HG03175 (cell line): ENCODE data around the gene DENR.
"Not testable (repeated sequence)": the region's sequence is repeated elsewhere in the genome, so short reads cannot be mapped to it uniquely, and the experiment has no call there.

Experiments
- ATAC-seq: cut with Tn5 transposase; IDR thresholded peaks from one replicate; pipeline ENCODE4 v1.9.1; 2021; ENCODE audit warnings: mild to moderate bottlenecking, moderate library complexity; ENCODE audit not compliant: unreplicated experiment

DENR gene

DNA sequence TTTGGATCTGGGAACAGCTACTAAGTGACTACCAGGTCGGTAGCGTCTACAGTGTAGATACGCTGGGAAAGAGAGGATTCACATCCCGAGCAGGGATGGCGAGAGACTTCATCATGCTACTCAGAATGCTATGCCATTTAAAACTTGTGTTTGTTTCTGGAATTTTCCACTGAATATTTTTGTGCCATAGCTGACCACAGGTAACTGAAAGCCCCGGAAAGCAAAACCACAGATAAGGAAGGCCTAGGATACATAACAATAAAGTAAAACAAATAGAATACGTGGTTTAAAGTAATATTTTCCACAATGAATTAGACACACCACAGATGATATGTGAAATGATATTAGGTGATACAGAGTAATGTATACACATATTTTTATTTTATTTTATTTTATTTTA is 14.1 kb upstream of the DENR start:
- ATAC-seq: no peak

GRCh38 chr12:122740351-122740750 is 12.3 kb upstream of the DENR start:
- no peak for ATAC-seq

DNA sequence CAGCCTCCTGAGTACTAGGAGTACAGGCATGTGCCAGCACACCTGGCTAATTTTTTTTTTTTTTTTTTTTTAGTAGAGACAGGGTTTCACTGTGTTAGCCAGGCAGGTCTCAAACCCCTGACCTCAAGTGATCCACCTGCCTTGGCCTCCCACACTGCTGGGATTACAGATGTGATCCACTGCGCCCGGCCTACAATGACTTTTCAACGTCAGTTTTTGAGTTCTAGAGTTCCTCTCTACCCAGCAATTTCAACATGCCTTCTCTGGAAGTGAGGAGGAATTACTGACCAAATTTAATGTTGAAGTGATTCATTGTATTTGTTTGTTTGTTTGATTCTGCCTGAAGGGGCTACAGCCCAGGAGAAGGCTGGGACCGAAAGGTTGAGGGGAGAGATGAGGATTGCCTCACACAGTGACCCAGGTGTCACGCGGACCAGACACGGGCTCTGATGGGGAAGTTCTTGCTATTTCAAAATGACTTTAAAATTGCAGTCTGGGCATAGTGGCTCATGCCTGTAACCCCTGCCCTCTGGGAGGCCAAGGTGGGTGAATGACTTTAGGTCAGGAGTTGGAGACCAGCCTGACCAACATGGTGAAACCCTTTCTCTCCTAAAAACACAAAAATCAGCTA is 8.6 kb upstream of the DENR start:
- no peak for ATAC-seq

DNA sequence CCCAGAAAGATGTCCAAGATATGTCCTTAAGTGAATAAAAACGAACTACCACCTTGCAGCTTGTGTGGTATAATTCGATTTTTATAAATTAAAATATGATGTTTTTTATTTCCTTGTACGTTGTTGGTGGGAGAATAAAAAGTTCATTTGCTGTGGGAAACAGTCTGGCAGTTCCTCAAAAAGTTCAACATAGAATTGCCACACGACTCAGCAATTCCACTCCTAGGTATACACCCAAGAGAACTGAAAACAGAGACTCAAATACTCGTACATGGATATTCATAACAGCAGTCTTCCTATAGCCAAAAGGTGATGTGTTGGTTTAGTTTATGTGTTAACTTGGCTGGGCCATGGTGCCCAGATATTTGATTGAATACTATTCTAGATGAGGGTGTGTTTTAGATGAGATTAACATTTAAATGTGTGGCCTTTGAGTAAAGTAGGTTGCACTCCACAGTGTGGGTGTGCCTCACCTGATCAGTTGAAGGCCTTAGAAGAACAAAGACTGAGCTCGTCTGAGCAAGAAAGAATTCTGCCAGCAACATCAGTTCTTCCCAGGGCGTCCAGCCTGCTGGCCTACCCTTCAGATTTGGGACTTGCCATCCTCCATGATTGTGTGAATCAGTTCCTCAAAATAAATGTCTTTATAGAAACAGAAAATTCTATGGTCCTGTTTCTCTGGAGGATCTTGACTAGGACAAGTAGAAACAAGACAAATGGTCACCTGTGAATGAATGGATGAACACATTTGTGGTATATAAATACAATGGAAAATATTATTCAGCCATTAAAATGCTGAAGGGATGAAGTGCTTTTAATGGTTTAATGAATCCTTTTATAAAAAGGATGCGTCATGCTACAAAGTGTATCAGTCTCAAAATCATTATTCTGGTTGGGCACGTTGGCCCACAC is 5.1 kb upstream of the DENR start:
- no peak for ATAC-seq

DNA sequence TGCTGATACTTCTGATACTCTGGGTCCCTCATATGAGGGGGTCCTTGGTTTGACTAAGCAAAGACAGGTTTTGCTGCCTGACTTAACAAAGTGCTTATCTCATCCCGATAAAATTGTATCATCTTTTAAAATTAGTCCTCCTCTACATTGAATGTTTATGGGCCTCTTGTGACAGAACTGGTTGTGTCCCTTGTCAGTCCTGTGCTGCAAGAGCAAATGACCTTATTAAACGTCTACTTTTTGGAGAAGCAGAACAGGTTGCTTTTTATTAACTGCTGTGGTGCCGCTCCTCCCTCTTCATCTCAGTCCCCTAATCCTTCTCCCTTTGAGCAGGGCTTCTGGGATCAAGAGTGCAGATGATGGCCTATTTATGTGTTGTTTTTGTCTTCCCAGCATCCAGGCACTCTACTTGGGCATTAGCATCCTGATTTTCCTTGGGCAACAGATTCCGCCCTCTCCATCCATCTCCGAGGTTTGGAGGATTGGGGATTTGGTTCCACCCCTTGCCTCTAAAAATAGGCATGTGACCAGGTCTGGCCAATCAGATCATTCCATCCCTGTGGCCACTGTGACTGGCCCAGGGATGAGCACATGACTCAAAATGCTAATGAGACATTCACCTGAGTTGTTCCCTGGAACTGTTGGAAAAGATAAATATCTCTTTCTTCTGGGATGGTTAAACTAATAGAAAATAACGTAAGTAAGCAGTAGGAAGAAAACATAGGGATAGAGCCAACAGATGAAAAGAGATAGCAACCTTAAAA is 2.9 kb upstream of the DENR start:
- no peak for ATAC-seq

DNA sequence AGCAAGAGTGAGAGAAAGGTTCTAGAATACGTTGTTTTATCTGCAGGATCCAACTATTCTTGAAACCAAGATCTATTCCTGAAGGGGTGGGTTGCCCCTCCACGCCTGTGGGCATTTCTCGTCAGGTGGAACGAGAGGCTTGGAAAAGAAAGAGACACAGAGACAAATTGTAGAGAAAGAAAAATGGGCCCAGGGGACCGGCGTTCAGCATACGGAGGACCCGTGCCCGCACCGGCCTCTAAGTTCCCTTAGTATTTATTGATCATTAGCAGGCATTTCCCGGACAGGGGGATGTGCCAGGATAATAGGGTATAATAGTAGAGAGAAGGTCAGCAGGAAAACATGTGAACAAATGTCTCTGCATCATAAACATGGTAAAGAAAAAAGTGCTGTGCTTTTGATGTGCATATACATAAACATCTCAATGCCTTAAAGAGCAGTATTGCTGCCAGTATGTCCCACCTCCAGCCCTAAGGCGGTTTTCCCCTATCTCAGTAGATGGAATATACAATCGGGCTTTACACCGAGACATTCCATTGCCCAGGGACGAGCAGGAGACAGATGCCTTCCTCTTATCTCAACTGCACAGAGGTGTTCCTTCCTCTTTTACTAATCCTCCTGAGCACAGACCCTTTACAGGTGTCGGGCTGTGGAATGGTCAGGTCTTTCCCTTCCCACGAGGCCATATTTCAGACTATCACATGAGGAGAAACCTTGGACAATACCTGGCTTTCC is 1.7 kb upstream of the DENR start:
- ATAC-seq: not testable (repeated sequence)

- ATAC-seq: no peak
Measured at GRCh38 chr12:122753319-122753650, 661 bp downstream of the DENR start.

DNA sequence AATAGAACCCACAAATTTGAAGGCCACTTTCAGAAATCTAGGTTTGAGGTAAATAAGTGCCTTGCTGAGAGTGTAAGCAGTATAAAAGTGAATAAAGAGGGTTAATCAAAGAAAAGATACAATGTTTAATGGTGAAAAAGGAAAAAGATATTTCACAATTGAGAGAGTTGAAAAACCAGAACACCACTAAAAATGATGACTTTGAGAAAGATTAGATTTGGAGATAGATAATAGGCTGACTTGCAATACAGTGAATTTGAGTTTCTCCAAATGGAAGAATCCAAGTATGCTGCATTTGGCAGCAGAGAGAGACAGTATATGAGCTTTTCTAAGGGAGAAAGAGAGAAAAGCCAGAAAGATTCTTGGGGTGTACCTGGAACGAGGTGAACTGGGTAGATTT is 2.2 kb downstream of the DENR start:
- ATAC-seq: no peak

DNA sequence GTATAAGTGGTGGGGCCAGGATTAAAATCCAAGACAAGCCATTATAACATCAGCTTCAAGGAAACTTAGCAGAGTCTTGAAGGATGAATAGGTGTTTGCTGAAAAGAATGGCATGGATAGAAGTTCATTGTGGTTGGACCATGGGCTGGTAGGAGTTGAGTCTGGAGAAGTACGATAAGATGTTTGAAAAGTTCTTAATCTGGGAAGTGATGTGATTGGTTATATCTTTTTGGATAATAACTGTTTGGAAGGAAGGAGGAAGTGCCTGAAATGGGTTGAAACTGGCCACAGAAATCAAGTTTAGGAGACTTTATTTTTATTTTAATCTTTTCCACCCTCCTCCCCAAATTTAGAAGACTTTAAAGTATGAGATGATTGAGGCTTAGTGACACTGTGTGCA is 4.9 kb downstream of the DENR start:
- no peak for ATAC-seq

DNA sequence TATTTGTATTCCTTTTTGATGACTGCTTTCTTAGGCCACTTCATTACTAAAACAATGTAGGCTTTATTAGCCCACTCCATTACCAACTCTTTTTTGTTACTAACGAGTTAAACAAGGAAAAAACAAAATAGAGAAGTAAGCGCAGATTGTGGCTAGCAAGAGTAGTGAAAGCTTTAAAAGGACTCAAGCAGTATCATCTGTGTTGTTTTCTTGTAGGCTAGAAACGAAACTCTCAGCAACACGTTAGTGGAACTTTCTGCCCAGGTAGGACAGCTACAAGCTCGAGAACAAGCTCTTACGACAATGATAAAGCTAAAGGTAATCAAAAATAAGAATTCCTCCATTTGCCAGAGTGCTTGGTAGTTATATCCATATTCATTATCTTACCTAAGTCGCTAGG is 32.9 kb downstream of the DENR start:
- ATAC-seq: no peak

DNA sequence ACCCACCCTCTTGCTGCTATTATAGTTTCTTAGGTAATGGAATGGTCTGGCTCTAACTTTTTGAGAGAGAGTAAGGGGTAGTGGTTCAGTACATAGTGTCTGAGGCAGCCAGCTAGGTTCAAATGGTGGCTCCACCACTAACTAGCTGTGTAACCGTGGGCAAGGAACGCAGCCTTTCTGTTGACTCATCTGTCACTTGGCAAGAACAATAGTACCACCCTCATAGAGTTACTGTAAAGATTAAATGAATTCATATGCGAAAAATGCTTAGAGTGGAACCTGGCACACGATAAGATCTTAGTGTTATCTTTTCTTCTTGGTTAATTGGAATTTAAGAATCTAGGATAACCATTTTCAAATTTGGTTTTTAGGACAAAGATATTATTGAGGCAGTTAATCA is 35.8 kb downstream of the DENR start:
- ATAC-seq: no peak

DNA sequence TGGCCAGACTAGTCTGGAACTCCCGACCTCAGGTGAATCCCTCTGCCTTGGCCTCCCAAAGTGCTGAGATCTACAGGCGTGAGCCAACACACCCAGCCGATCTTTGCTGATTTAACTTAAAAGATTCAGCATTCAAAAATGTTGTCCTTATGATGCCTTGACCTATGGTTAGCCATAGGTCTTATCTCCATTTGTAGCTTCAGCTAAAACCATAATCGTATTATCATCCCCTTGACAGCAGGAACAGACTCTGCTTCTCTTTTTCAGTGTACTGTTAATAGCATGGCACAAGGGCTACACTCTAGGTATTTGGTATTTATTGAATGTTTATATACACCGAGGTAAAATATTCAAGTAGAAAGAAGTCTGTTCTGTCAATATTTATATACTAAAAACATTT is 37.0 kb downstream of the DENR start:
- no peak for ATAC-seq

DNA sequence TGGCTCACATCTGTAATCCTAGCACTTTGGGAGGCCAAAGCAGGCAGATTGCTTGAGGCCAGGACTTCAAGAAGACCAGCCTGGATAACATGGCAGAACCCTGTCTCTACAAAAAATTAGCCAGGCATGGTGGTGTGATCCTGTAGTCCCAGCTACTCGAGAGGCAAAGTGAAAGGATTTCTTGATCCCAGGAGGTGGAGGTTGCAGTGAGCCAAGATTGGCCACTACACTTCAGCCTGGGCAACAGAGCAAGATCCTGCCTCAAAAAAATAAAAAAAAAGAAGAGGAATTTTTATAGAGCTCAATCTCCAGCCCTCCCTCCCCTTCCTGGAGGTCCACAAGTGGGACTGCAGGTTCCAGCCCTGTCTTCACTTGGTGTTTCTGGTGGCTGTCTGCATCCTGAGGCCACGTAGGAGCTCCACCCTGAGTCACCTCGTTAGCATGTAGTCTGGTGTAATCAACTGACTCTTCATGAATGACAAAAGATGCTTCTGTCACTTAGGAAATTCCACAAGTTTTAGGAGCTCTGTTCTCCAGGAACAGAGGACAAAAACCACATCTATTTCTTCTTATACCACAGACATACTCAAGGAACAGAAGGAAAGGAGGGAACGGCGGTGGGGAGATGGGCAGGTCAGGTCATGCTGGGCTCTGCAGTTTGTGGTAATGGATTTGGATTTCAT is 37.9 kb downstream of the DENR start:
- no peak for ATAC-seq

DNA sequence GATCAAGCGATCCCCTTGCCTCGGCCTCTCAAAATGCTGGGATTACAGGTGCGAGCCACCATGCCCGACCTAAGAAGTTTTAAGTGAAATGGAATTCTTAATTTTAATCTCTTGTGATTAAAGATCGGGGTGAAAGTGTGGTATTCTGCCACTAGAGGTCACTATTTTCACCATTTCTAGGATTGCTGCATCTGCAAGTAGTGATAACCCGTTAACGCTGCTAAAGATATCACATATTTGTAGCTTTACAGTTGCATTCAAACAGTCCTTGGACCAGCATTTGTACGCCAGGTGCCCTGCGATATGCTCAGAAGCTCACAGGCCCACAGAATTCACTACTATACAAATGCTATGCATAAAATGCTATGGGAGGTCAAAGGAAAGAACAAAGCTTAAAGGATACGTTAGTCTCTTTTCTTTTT is 41.1 kb downstream of the DENR start:
- ATAC-seq: no peak

GRCh38 chr12:122795807-122796206 is 43.2 kb downstream of the DENR start:
- ATAC-seq: no peak

GRCh38 chr12:122799641-122800243 is 47.1 kb downstream of the DENR start:
- ATAC-seq: no peak

DNA sequence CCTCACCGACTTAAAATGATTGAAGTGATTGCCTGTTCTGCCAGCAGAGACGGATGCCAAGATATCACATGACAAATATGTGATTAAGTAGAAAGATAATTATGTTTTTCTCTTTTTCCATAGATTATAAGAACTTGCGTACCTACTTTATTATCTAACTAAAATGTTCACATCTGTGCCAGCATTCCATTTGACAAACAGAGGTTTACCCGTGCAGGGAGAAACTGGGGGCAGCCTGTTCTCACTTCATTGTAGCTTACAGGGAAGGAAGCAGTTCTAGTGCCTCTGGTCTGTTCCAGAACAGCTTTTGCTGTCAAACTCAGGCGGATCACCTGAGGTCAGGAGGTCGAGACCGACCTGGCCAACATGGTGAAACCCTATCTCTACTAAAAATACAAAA is 51.3 kb downstream of the DENR start:
- ATAC-seq: no peak

GRCh38 chr12:122804957-122805356 is 52.3 kb downstream of the DENR start:
- ATAC-seq: not testable (repeated sequence)

DNA sequence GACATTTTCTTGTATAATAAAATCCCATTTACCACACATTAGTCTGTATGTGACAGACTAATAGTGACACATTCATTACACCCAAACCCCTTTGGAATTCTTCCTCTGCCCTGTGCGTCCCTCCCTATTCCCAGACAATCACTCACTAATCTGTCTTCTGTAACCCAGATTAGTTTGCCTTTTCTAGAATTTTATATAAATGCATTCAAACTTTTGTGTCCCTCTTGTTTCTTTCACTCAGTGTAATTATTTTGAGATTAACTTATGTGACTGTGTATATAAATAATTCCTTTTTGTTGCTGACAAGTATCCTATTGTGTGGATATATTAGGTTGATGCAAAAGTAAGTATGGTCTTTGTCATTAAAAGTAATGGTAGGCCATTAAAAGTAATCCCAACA is 55.0 kb downstream of the DENR start:
- ATAC-seq: no peak

- no peak for ATAC-seq
Measured at GRCh38 chr12:122811777-122812176, 59.2 kb downstream of the DENR start.
